Measurements from ENCODE around the gene CORO1C.

Gene CORO1C

GRCh38 chr12:108730365-108731104, 783 bp downstream of the CORO1C start:
- H3K4me3 ChIP-seq (ENCODE audit: low read depth, low read length), result peak overlapping the region; percentile 86
- TF ChIP-seq, protein P1, sequence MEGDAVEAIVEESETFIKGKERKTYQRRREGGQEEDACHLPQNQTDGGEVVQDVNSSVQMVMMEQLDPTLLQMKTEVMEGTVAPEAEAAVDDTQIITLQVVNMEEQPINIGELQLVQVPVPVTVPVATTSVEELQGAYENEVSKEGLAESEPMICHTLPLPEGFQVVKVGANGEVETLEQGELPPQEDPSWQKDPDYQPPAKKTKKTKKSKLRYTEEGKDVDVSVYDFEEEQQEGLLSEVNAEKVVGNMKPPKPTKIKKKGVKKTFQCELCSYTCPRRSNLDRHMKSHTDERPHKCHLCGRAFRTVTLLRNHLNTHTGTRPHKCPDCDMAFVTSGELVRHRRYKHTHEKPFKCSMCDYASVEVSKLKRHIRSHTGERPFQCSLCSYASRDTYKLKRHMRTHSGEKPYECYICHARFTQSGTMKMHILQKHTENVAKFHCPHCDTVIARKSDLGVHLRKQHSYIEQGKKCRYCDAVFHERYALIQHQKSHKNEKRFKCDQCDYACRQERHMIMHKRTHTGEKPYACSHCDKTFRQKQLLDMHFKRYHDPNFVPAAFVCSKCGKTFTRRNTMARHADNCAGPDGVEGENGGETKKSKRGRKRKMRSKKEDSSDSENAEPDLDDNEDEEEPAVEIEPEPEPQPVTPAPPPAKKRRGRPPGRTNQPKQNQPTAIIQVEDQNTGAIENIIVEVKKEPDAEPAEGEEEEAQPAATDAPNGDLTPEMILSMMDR (IDR thresholded peaks at IDR 0.05; ENCODE audit: insufficient read depth, low read depth, low read length, missing control alignments), result no peak
- peak; percentile 75 for DNase-seq (ENCODE audit: low read depth)

DNA sequence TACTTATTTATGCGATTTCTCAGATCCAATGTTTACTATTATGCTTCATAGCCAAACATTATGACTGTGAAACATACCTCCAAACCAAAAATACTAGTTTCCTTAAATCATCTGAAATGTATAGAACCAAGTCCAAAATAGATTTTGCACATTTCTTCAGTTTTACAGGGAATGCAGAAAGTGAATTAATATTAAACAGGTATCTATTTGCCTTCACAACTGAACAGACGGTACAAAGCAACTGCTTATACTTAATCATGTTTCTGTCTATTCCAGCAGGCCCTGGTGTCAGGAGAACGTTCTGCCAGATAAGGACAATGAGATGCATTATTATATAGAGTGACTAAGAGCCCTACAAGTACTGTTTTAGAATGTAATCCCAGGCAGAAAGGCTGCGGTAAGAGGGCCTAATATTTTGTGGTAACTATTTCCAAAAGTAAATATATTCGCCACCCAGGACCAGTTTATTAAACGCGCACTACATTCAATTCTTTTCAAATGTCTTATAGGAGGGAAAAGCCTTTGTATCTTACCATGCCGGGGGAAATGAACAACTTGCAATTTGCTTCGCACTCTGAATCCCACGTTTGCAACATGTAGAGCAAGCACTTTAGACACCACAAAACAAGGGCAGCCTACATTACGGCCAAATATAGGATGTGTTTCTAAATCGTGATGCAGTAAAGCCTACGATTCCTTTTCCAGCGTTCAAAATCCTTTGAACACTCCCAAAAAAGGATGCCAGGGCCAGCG, 1.5 kb downstream of the CORO1C start:
- H3K4me3 ChIP-seq (ENCODE audit: low read depth, low read length), result peak overlapping the region; percentile 86
- TF ChIP-seq, protein P1 (IDR thresholded peaks at IDR 0.05; ENCODE audit: insufficient read depth, low read depth, low read length, missing control alignments), result no peak
- no peak for DNase-seq (ENCODE audit: low read depth)

GRCh38 chr12:108728820-108729611, 2.3 kb downstream of the CORO1C start:
- TF ChIP-seq, protein P1 (IDR thresholded peaks at IDR 0.05; ENCODE audit: insufficient read depth, low read depth, low read length, missing control alignments), result no peak
- peak overlapping the region; percentile 86 for H3K4me3 ChIP-seq (ENCODE audit: low read depth, low read length)
- DNase-seq (ENCODE audit: low read depth), result no peak

DNA sequence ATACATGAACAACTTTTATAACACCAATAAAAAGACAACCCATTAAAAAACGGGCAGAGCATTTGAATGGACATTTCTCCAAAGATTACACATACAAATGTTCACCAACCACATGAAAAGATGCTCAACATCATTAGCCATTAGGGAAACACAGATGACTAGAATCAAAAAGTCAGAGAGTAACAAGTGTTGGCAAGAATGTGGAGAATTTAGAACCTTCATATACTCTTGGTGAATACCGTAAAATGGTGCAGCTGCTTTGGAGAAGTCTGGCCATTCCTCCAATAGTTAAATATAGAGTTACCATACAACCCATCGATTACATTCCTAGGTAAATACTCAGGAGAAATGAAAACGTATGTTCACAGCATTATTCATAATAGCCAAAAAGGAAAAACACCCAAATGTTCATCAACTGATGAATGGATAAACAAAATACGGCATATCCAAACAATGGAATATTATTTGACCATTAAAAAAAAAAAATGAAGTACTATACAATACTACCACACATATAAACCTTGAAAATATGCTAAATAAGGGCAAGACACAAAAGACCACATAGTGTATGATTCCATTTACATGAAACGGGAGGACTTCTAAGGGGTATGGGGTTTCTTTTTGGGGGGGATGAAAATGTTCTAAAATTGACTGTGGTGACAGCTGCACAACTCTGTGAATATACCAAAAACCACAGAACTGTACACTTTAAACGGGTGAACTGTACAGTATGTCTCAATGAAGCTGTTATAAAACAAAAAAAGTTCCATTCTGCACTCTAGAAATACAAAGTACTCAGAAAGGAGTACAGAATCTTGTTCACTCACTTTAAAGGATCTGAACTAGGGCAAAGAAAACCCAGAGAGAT, 3.2 kb downstream of the CORO1C start:
- TF ChIP-seq, protein P1 (IDR thresholded peaks at IDR 0.05; ENCODE audit: insufficient read depth, low read depth, low read length, missing control alignments), result no peak
- DNase-seq (ENCODE audit: low read depth), result no peak
- H3K4me3 ChIP-seq (ENCODE audit: low read depth, low read length), result no peak overlapping the region

DNA sequence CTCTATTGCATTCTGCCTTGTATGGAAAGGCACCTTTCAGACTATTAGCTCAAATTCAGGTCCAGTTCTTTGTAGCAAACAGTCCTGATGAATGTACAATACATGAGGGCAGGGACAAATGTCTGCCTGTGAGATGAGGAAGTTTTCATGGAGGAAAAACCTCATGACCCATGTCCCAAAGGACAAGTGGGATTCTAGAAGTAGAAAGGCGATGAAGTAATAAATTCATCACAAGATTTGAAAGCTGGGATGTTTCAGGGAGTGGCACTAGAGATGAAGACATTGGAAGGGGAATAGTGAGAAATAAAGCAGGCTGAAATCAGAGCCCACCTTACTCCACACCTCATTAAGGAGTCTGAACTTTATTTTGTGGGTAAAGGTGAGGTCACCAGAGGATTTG, 4.2 kb downstream of the CORO1C start:
- DNase-seq (ENCODE audit: low read depth), result no peak
- TF ChIP-seq, protein P1 (IDR thresholded peaks at IDR 0.05; ENCODE audit: insufficient read depth, low read depth, low read length, missing control alignments), result no peak
- H3K4me3 ChIP-seq (ENCODE audit: low read depth, low read length), result no peak overlapping the region

- no peak for DNase-seq (ENCODE audit: low read depth)
- H3K4me3 ChIP-seq (ENCODE audit: low read depth, low read length), result no peak overlapping the region
- TF ChIP-seq, protein P1 (IDR thresholded peaks at IDR 0.05; ENCODE audit: insufficient read depth, low read depth, low read length, missing control alignments), result no peak
Observed at GRCh38 chr12:108724890-108725151, 6.5 kb downstream of the CORO1C start.

Data from GM12865 (cell line).